Activated CD4-positive, alpha-beta T cell treated with anti-CD3 and anti-CD28 coated beads for 24 hours (primary cell): ENCODE measurements around the gene NID2.

Experiments
- DNase-seq, 2 donors: peaks; one replicate each; pipeline ENCODE4 v3.0.0-alpha.2; 2020; ENCODE audit warnings: low read depth in 2 of 2

NID2 gene, protein sequence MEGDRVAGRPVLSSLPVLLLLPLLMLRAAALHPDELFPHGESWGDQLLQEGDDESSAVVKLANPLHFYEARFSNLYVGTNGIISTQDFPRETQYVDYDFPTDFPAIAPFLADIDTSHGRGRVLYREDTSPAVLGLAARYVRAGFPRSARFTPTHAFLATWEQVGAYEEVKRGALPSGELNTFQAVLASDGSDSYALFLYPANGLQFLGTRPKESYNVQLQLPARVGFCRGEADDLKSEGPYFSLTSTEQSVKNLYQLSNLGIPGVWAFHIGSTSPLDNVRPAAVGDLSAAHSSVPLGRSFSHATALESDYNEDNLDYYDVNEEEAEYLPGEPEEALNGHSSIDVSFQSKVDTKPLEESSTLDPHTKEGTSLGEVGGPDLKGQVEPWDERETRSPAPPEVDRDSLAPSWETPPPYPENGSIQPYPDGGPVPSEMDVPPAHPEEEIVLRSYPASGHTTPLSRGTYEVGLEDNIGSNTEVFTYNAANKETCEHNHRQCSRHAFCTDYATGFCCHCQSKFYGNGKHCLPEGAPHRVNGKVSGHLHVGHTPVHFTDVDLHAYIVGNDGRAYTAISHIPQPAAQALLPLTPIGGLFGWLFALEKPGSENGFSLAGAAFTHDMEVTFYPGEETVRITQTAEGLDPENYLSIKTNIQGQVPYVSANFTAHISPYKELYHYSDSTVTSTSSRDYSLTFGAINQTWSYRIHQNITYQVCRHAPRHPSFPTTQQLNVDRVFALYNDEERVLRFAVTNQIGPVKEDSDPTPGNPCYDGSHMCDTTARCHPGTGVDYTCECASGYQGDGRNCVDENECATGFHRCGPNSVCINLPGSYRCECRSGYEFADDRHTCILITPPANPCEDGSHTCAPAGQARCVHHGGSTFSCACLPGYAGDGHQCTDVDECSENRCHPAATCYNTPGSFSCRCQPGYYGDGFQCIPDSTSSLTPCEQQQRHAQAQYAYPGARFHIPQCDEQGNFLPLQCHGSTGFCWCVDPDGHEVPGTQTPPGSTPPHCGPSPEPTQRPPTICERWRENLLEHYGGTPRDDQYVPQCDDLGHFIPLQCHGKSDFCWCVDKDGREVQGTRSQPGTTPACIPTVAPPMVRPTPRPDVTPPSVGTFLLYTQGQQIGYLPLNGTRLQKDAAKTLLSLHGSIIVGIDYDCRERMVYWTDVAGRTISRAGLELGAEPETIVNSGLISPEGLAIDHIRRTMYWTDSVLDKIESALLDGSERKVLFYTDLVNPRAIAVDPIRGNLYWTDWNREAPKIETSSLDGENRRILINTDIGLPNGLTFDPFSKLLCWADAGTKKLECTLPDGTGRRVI (N-terminal part only)

DNA sequence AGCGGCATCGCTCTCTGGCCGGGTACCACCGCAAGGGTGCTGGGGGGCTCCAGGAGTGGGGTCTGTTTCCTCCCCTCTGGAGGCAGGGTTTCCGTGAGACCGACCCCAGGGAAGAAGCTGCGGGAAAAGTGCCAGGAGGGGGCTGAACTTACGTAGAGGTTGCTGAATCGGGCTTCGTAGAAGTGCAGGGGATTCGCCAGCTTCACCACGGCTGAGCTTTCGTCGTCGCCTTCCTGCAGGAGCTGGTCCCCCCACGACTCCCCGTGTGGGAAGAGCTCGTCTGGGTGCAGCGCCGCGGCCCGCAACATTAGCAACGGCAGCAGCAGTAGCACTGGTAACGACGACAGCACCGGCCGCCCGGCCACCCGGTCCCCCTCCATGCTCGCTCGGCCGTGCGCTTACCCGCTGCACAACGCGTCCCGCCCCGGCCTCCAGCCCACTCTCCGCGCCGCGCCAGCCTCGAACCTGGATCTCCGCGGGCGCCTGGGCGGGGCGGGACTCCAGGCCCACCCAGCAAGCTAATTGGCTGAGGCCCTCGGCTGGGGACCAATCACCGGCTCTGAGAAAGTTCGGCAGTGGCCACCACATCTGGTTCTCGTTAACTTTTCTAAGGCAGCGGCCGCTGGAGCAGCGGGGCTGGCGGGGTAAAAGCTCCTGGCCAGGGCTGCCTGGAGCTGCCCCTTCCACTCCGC lies at the start of gene NID2:
TSS of gene NID2 (minus strand) at position 445 of the 692 bp plus-strand sequence. CDS start at position 380, 65 bp downstream.
- DNase-seq, result peak; percentile 20 to 28

DNA sequence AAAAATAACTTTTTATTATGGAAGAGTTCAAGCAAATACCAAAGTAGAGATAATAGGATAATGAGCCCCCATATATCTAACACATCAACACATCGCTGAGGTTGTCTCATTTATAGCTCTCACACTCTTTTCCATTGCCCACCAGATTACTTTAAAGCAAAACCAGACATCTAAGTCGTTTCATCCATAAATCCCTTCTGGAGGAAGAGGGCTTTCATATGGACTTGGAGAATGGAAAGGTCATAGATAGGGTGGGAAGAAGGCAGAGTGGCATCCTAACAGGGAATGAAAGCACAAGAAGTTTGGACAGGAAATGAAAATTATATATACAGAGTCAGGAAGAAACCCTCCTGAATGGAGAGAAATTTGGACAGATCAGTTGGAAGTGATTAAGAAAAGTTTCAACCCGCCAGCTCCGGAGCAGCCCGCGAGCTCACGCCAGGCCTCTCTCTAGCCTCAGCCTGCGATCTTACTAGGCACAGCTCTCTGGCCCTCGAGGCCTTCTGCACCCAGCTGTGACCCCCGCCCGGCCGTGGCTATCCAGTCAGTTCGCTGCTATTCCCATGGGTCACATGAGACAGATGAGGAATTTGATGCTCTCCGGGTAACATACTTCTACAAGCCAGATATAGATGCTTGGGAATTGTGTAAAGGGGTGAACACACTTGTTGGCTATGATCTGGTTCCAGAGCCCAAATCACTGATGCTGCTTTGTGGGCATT lies 48.4 kb upstream of the NID2 start:
- no peak for DNase-seq

DNA sequence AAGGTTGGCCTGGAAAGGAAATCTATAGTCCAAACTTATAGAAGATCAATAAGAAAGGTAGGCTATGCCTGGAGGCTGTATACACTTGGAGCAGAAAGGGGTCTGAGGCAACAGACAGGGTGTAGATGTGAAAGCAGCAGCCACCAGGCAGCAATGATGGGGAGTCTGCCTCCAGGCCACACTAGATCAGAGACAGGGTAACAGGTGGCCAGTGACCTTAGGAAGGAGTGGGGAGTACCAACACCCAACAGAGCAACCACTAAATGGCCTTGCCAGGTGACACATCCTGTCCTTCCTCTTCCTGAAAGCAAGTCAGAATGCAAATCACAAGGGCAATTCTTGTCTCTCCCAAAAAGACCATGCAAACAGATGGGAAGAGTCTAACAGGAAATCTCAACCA lies 46.4 kb upstream of the NID2 start:
- DNase-seq, result no peak

DNA sequence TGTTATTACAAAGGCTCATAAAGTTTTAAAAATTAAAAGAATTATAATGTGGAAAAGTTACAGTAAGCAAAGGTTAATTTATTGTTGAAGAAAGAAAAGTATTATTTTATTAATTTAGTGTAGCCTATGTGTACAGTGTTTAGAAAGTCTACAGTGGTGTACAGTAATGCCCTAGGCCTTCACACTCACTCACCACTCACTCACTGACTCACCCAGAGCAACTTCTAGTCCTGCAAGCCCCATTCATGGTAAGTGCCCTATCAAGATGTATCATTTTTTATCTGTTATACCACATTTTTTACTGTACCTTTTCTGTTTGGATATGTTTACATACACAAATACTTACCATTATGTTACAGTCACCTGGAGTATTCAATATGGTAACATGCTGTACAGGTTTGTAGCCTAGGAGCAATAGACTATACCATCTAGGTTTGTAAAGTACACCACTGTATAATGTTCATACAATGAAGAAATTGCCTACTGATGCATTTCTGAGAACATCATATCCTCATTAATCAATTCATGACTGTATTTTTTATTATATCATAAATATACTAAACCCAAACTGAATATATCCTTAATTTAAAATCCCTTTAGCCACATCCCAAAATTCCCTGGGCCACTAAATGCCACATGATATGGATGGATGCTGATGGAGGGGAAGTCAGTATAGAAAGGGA lies 43.6 kb upstream of the NID2 start:
- DNase-seq, result no peak

DNA sequence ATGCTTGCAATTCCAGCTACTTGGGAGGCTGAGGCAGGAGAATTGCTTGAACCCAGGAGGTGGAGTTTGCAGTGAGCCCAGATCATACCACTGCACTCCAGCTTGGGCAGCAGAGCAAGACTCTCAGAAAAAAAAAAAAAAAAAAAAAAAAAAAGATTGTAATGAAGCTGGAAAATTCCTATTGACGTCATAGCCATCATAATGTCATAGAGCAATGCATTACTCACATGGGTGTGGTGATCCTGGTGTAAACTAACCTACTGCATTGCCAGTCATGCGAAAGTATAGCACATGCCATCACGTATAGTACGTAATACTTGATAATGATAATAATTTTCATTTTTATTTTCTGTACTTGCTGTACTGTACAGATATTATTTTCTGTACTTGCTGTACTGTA lies 42.7 kb upstream of the NID2 start:
- no peak for DNase-seq

DNA sequence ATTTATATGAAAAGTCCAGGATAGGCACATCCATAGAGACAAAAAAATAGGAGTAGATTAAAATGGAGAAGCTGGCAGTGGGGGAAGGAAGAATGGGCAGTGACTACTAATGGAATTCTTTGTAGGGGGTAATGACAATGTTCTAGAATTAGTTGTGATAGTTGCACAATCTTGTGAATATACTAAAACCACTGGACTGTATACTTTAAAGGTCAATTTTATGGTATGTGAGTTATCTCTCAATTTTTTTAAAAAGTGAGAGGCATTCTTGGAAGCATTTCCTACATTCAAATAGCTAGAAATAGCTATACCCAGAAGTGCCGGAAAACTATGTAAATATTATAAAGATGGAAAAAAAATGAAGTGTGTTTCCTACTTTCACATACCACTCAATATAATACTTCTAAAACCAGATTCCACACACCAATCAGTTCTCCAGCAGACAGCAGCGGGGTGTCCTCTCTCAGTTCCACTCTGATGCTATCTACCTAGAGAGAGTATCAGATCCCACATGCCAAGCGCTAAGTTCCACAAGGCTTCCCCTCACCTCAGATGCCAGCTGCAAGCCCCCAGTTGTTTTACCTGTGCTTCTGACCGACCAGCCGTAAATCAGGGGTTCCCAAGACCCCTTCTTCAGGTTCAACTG lies 41.7 kb upstream of the NID2 start:
- no peak for DNase-seq

DNA sequence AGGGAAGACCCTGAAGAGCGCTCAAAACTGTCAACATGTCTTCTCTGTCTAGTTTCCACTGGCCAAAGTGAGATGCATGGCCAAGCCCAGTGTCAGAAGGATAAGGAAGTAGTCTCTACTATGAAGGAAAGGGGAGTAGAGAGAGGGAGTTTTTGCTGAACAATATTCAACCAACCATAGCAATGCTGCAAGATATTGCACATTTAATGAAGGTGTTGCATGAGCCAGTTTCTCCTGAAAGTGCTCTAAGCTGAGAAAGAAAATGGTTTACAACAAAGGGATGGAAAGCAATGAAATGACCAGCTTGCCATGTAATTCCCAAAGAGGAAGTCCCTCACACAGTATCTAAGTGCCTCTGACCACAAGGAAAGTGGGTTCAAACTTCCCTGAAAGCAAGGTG lies 40.0 kb upstream of the NID2 start:
- DNase-seq, result no peak

DNA sequence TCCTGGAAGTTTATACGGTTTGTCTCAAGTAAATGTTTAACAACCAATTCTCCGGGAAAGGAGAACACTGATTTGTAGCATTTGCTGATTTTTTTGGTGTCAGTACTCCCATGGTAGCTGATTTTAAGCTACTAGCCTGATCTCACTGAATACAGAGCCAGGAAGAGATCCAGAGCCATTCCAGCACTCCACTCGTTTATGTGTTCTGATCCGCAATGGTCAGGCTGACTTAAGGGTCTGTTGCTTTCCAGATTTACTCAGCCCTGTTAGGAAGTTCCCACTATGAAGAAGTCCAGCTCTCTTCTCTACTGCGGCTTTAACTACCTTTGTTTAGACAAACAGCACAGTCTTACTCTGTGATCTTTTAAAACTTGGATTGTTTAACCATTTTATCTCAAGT lies 38.0 kb upstream of the NID2 start:
- DNase-seq, result no peak

DNA sequence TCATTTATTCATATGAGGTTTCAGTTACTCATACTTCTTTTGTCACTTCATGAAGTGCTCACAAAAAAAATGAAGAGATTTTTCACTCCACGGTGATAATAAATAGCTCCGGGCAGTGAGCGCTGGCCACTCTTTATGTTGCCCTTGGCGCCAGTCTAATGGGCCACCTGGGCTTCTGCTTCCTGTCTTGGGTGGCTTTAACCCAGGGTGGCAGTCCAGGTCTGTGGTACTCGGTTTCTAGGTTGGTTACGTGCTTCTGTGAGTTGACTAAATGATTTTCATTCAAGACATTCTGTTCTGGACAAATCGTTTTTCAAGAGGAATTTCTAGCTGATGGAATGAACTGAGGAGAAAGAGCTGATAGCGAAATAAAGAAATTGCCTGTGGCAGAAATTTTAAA lies 34.6 kb upstream of the NID2 start:
- DNase-seq, result no peak

DNA sequence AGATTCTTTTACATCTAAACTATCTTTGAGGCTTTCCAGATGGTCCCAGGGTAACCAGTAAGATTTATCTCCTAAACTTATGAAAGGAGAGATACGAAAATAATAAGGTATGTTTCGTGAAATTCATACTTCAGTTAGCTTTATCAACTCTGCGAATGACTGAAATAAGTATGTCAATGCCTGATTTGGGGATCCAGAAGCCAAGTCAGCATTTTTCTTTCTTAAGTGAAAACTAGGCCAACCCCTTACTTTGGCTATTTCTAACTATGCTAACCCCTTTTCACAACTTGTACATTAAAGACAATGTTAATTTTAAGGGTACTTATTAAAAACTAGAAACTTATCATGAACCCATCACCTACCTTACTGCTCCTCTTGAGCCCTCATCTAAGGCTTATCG lies 26.9 kb upstream of the NID2 start:
- DNase-seq, result no peak

DNA sequence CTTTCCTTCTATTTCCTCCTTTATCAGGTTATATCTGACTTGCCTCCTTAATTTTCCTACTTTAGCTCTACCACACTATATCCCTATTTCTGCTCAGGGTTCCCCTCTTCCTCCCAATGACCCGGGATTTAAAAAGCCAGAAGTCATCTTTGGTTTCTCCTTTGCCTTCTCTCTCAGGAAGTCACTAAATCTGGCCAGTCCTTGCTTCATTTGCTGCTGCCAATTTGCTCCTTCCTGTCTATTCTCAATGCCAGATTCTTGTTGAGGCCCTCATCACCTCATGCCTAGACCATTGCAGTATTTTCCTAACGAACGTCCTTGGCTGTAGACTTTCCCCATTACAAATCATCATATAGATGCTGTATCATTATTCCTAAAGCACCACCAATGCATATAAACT lies 26.5 kb upstream of the NID2 start:
- DNase-seq, result no peak

DNA sequence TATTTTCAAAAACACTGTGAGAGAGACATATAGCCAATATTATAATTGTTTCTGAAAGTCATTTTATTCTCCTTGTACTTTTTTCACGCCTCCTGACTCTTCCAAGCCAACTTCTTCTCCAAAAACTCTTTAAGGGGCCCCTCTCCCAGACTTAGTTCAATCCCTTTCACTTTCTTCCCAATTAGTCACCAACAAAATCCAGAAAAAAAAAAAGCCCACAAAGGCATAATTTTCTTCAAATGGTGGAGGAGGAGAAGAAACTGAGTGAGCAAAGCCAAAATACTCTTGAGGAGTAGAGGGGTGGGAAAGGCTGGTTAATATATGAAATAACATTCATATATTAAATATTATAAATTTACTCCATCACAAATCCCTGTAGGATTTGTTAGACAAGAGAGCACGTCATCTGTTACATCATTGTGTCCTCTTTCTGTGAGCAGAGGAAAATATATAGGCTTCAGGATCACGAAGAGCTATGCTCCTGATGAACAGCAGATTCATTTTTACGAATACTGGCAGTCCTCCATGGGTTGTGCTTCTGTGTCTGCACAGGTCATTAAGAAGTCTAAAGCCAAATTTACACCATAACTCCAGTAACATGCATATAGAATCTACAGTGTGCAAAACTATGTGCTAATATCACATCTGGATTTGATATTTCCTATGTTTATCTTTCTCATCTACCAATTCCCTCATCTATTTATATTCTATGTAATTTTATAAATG lies 25.9 kb upstream of the NID2 start:
- no peak for DNase-seq

DNA sequence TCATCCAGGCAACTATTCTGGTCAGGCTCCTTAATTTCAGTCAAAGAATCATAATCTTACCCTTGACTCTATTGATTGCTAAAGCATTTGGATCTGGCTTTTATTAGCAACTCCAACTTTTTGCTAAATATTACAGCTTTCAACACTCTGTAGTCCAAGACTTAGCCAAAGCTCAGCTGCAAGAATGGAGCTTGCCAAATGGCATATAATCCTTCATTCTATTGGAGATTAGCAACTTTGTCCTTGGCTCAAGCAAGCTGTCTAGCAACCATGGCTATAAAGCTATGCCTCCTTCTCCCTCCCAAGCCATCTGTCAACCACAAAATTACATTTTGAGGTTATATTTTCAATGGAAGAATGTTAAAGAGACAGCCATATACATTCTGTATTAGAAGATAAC lies 23.1 kb upstream of the NID2 start:
- no peak for DNase-seq

DNA sequence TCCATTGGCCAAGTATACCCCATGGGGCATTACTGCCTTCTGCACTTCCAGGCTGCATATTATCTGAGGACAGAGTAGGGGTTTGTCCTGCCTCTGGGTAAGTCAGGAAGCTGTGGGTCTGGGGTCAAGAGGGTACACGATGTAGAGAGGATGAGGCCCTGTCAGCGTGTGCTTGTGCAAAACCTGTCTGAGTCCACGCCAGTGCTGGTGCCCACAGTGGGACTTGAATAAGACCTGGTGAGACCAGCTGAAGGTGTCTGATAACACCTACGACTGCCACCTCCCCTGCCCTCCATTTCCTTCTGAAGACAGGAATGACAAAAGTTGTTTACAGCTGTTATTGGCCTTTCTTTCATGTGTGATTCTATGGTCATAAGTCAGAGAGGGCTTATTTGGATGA lies 22.1 kb upstream of the NID2 start:
- DNase-seq, result no peak

DNA sequence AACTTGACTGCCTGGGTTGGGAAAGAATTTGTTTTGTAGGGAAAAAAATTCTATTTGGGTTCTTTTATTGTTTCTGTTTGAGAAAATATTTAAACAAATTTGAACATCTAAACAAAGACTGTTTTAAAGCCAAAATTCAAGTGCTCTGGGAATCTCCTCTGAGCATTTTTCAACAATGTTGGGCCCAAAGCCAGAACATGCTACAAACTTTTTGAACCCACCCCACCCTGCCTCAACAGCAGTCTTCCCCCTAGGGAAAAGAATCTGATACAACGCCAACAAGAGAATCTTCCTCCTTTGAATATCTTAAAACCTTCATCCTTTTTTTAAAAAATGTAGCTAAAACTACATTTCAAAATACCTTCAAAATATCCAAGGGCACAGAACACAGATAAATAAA lies 20.4 kb upstream of the NID2 start:
- no peak for DNase-seq

DNA sequence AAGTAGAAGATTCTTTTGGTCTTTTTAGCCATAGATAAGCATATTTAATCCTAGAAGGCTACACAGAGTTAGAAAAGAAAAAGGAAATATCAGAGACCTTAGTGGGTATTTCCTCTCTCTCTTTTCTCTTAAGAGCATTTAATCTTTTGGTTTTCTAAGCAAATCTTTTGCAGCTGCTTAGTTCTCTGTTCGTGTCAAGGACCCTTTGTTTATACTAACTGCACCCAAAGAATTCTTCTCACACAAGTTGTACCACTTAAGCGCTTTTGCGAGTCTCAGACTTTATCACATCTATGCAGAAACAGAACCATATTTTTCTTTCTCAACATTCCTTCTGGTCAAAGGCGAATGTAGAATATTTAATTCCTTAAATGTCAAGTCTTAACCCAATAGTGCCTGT lies 17.9 kb upstream of the NID2 start:
- DNase-seq, result no peak

DNA sequence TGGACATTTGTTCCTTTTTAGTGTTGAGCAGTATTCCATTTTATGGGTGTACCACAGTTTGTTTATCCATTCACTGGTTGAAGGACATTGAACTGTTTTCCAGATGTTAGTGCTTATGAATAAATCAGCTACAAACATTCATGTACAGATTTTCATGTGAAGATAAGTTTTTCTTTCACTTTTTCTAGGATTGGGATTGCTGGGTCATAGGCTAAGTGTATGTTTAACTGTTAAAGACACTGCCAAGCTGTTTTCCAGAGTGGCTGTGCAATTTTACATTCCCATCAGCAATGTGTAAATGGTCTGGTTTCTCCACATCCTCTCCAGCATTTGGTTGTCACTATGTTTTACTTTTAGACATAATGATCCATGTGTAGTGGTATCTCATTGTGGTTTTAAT lies 14.0 kb upstream of the NID2 start:
- no peak for DNase-seq

DNA sequence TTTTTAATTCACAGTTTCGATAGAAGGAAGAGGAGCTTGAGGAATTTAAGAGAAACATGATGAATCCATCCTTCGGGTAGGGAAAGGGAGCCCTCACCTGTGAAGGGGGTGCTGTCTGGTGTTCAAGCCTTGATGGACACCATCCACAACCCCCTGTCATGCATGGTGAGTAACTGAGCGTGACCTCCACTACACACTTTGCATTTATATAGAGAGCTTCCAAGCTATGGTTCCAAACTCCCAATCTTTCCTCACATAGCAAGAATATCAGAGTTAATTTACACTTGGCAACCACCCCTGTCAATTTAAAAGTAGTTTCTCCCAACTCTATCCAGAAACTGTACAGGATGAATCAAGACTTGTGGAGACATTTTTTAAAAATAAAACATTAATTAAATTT lies 13.1 kb upstream of the NID2 start:
- DNase-seq, result no peak
